ENCODE measurements around the gene SYNE2.

Gene SYNE2

DNA sequence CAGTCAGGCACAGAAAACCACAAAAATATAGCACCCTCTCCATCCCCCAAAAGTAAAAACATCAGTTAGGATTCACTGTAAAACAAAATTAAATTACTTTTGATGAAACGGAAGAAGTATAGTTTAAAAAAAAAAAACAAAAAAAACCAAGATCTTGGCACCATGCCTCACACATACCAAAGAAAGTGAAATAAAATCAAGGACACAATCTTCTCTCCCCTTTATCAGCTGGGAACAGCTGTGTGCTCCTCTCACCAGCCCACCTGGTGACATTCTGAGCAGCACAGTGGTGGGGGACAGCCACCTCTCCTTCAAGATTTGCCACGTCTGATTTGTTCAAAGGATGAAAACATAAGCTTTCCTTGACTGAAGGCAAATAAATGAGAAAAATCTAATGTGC is 385.8 kb downstream of the SYNE2 start:
- TF ChIP-seq, protein P1, sequence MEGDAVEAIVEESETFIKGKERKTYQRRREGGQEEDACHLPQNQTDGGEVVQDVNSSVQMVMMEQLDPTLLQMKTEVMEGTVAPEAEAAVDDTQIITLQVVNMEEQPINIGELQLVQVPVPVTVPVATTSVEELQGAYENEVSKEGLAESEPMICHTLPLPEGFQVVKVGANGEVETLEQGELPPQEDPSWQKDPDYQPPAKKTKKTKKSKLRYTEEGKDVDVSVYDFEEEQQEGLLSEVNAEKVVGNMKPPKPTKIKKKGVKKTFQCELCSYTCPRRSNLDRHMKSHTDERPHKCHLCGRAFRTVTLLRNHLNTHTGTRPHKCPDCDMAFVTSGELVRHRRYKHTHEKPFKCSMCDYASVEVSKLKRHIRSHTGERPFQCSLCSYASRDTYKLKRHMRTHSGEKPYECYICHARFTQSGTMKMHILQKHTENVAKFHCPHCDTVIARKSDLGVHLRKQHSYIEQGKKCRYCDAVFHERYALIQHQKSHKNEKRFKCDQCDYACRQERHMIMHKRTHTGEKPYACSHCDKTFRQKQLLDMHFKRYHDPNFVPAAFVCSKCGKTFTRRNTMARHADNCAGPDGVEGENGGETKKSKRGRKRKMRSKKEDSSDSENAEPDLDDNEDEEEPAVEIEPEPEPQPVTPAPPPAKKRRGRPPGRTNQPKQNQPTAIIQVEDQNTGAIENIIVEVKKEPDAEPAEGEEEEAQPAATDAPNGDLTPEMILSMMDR (IDR thresholded peaks at IDR 0.05; ENCODE audit: low read depth, low read length) = no peak
- H3K4me3 ChIP-seq (ENCODE audit: low read depth, low read length) = no peak overlapping the region

DNA sequence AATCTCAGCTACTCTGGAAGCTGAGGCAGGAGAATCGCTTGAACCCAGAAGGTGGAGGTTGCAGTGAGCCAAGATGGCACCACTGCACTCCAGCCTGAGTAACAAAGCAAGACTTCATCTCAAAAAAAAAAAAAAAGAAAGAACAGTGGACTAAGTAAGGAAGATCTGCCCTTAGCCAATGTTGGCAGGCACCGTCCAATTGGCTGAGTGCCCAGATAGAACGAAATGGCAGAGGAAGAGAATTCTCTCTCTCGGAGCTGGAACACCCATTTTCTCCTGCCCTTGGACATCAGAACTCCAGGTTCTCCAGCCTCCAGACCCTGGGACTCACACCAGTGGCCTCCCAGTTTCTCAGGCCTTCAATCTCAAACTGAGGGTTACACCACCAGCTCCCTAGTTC is 391.5 kb downstream of the SYNE2 start:
- H3K4me3 ChIP-seq (ENCODE audit: low read depth, low read length) = no peak overlapping the region
- TF ChIP-seq, protein P1 (IDR thresholded peaks at IDR 0.05; ENCODE audit: low read depth, low read length) = no peak

DNA sequence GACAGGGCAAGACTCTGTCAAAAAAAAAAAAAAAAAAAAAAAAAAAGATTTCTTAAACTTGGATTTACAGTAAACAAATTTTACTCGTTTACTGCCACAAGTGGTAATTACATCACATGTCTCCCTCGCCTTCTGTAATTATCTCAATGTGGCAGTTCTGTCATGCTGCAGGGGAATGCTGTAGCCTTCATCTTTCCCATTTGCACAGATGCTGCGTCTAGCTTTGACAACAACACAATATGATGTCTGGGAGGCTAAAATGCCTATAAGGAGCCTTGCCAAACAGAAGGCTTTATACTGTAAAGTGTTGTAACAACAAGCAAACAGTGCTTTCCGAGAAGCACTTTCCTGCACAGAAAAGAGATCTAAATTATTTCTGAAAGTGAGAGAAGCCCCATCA is 392.7 kb downstream of the SYNE2 start:
- TF ChIP-seq, protein P1 (IDR thresholded peaks at IDR 0.05; ENCODE audit: low read depth, low read length) = no peak
- no peak overlapping the region for H3K4me3 ChIP-seq (ENCODE audit: low read depth, low read length)

- TF ChIP-seq, protein P1 (IDR thresholded peaks at IDR 0.05; ENCODE audit: low read depth, low read length) = no peak
- H3K4me3 ChIP-seq (ENCODE audit: low read depth, low read length) = no peak overlapping the region
Measured at GRCh38 chr14:64246688-64247087, 393.9 kb downstream of the SYNE2 start.

DNA sequence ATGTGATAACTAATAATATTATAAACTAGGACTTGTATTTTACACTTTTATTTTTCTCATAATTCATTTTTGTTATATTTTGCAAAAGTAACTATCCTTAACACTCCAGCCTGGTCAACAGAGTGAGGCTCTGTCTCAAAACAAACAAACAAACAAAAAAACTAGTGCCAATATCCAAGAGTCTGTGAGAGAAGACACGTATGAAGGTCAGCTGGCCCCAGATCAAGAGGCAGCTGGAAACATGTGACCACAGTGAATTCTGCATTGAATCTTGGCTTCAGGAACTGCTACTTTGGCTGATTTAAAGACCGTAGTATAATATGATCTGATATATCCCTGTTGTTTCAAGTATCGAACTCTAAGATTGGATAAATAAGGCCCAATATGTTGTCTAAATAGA is 394.4 kb downstream of the SYNE2 start:
- TF ChIP-seq, protein P1 (IDR thresholded peaks at IDR 0.05; ENCODE audit: low read depth, low read length) = no peak
- no peak overlapping the region for H3K4me3 ChIP-seq (ENCODE audit: low read depth, low read length)

GRCh38 chr14:64248689-64249088 is 395.9 kb downstream of the SYNE2 start:
- H3K4me3 ChIP-seq (ENCODE audit: low read depth, low read length) = no peak overlapping the region
- TF ChIP-seq, protein P1 (IDR thresholded peaks at IDR 0.05; ENCODE audit: low read depth, low read length) = no peak

DNA sequence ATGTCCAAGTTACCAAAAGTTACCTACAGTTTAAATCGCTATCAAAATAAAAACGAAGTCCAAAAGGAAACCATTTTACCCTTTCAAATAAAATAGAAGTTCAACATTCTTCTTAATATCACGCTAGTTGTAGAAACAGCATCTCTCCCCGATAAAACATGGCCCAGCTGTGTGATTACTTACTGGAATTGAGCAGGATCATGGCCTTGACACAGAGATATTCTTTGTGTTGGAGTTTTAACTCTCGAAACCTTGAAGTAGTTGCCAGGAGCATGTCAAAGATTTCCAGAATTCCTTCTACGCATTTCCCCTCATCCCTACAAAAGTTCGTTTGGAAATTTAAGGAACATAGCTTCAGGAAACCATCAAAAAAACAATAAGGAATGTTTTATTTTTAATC is 396.6 kb downstream of the SYNE2 start:
- no peak overlapping the region for H3K4me3 ChIP-seq (ENCODE audit: low read depth, low read length)
- TF ChIP-seq, protein P1 (IDR thresholded peaks at IDR 0.05; ENCODE audit: low read depth, low read length) = no peak

Measured in WI38 (cell line).